Activated CD8-positive, alpha-beta memory T cell treated with anti-CD3 and anti-CD28 coated beads, Interleukin-2, amount 50 U/mL, for 24 hours (primary cell): Measurements from ENCODE around the gene CFAP73.
"Not testable (repeated sequence)": the region's sequence is repeated elsewhere in the genome, so short reads cannot be mapped to it uniquely, and the experiment has no call there.

Experiments
- DNase-seq: peaks from one replicate; pipeline ENCODE4 v3.0.0-alpha.2; 2020; ENCODE audit errors: extremely low read depth

Gene CFAP73

DNA sequence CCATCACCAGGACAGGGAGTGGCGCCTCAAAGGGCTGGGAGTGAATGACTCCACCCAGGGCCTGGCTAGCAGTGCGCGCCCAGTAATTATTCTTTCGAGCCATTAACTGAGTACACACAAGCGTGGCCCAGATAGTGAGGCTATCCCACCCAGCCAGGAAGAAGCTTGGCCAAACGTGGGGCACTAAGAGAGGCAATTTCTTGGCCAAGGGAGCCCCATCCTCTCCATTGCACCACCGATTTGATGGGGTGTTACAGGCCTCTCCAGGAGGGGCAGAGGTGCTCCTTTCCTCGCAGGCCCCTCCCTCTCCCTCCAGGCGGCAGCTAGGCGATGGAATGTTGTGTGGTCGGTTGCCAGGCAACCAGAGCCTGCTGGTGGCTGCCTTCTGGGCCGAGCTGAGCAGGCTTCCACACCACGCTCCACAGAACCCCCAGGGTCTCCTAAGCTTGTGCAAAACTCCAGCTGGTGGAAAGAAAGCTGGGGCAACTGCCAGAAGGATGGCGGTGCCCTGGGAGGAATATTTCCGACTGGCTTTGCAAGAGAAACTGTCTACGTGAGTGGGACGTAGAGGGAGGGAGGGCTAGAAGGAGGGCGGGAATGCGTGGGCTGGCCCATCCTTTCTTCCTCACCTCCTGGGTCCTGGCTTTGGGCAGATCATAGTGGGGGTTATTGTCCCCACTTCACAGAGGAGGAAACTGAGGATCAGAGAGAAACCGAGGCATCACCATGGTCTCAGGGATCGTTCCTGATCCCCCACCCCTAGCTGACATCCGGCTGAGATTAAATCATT lies at the start of gene CFAP73:
CFAP73 (plus strand) TSS at position 364 of the 790 bp plus-strand sequence; CDS start at position 498, 134 bp downstream.
- DNase-seq, result no peak

DNA sequence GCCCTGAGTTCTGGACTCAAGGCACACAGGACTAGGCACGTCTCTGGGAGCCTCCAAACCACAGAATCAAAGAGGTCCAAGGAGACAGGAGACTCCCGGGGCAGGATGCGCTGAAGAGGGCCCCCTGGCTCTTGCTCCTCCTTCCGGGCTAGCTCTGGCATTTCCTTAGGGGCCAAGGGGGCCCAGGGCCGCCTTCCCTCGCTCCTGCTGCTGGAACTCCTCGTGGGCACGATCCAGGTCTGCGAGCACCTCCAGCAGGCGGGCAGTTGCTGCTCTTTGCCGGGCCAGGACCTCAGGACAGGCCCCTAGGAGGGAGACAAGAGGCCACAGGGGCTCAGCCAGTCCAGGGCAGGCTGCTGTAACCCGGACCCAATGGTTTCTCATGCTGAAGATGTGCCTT lies 49.8 kb upstream of the CFAP73 start:
- no peak for DNase-seq

DNA sequence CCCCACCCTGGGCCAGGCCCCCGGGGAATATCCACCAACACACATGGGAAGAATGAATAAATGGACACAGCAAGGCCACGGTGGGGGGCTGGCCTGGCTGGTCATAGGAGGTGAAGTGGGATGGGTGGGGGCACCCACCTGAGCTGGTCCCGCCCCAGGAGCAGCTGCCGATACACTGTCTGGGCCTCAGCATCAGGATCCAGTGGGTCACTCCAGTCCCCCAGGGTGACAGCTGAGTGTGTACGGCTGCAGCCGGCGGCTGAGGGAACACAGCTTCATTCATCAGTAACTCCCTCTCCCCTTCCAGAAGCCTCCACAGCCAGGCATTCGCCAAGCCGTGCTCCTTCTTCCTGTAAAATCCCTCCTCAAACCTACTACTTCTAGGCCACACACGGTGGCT lies 47.8 kb upstream of the CFAP73 start:
- DNase-seq, result no peak

DNA sequence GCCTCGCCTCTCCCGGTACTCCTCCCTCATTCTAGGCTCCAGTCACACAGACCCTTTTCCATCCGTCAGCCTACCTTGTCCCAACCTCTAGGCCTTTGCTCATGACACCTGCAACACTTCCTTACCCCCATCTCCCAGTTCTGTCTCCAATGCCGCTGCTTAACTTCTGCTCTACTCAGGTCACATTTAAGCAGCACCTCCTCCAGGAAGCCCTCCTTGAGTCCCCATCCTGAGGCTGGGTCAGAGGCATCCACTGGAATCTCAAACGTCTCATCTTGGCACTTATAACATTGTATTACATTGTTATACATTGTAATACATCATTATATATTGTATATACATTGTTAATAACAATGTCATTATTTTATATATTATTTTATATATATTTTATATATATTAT lies 46.7 kb upstream of the CFAP73 start:
- no peak for DNase-seq

DNA sequence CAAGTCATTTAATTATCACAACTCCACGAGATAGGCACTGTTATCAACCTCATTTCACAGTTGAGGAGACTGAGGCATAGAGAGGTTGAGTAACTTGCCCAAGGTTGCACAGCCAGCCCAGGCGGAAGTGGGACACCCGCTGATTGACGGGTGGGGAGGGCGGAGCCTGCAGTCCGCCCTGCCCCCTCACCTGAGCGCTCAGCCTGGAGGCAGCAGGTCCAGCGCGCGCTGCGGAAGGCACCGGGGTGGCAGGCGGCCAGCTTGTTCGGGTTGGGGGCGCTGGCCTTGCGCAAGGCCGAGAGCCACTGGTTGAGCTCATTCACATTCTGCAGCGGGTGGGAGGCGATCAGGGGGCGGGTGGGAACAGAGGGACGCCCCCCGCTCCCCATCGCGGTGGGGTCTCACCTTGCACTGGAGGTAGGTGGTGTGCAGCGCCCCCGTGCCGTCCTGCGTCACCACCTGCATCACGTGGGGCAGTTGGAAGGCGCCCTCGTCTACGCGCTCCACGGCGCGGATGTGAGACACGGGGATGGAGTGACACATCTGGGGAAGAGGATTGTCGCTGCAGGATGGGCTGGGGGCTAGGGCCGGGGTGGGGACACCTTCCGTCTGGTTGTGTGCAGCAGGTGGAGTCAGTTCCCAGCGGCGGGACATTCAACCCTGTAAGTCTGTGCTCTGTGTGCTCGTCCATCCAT lies 45.6 kb upstream of the CFAP73 start:
- no peak for DNase-seq

DNA sequence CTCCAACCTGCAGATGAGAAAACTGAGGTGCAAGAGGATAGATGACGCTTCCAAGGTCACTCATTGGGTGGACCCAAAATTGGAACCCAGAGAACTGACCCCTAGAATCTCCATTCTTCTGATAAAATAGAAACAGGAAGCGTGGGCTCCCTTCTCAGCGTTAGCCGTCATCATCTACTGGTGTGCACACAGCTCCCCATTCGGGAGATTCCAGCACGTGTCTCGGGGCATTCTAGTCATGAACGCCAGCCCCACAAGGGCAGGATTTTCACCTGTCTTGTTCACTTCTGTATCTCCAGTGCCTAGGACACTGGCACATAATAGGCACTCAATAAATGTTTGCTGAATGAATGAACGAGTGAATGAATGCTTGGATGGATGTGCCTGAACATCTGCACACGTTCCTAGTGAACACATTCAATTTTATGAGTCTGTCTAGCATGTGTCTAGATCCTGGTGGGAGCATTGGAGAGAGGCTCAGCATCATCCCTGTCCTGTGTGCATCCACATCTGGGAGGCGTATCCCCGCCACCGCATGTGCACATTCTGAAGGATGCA lies 44.5 kb upstream of the CFAP73 start:
- no peak for DNase-seq

DNA sequence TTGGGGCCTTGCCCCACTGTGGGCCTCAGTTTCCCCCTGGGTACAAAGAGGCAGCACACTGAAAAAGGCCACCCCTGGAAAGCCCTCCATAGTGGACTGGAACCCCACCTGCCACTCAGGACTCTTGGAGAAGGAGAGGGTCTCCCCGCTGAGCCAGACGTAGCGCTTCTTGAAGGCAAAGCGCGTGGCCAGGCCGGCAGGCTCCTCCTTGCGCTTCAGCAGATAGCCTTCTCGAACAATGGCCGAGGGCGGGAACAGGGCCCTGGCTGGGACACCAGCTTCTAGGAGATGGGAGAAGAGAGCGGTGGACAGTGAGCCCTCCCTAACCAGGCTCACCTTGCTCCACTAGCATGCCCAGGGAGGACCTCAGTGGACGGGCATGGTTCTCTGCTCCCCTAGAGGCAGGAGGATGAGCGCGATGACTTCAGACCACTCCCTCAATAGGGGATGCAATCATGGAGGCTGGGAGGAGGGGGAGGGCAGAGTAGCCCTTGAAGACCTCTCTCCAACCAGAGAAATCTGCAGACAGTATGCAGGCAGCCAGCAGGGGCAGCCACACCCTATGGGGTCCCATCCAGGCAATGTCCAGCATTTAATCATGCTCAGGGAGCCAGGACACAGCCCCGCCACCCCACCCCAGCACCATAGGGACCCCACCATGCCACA lies 43.8 kb upstream of the CFAP73 start:
- no peak for DNase-seq

DNA sequence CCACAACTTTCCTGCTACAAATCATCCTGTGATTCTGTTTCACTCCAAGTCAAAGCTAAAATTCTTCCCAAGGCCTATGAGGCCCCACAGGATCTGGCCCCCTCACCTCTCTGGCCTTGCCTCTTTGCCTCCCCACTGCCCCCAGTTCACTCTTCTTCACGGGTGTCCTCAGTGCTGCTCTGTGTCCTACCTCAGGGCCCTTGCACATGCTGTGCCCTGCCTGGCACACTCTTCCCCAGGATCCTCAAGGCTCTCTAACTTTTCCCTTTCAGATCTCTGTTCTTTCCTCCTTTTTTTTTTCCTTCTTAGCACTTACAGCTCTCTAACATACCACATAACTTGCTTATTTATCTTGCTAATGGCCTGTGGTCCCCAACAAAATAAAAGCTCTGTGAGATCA lies 43.2 kb upstream of the CFAP73 start:
- DNase-seq, result no peak

DNA sequence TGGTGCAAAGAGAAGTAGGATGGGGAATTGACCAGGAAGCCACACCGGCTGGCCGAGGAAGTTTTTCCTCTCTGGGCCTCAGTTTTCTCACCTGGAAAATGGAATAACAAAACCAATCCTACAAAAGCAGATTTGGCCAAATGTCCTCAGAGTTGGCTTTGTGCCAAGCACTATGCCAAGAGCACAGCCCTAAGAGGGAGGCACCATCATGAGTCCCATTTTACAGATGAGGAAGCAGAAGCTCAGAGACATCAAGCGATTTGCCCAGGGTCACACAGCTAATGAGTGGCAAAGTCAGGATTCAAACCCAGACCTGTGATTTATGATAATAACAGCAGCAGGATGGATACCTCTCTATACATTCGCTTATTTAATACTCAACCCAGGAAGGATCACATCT lies 41.2 kb upstream of the CFAP73 start:
- no peak for DNase-seq

DNA sequence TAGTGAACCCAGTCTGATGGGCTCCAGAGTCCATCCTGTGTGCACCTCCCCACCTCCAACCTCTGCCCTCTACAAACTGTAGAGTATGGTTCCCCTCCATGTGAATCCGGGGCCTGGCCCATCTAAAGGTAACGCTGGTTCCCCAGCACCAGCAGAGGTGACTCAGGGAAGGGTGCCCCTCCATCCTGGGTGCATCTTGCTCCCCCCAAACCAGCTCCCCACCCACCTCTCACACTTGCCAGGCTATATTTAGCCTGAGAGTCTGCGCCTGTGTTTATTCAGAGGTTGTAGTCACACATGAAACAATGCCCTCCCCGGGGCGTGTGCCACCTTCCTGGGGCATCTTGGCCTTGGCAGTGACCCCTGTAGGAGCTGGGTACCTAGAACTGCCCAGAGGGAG lies 40.2 kb upstream of the CFAP73 start:
- no peak for DNase-seq

DNA sequence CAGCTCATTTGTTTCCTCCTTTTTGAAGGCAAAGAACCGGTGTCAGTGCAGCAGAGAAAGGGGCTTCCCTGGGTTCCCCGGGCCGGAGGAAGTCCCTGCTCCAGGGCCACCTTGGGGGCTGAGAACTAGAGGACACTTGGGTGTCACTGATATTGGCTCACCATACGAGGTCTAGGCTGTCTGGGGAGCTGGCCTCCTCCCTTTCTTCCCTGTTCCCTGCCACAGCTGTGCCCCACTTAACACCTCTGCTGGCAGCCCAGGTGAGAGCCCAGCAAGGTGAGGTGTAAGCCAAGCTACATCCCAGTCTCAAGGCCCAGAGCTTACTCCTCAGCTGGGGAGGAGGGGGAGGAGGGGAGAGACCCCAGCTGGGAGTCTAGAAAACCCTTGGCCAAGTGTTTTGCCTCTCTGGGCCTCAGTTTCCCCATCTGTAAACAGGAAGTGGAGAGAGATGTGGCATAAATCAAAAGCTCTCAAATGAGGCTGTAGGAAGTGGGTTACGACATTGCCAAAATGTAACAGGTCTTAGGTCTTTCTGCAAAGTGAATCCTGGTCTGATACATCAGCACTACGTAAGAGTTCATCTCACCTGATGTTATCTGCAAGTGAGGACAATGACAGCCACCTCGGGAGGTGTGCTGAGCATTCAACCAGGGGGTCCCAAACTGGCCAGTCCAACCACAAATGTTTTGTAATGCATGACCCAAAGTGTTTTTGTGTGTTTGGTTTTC lies 39.5 kb upstream of the CFAP73 start:
- no peak for DNase-seq

DNA sequence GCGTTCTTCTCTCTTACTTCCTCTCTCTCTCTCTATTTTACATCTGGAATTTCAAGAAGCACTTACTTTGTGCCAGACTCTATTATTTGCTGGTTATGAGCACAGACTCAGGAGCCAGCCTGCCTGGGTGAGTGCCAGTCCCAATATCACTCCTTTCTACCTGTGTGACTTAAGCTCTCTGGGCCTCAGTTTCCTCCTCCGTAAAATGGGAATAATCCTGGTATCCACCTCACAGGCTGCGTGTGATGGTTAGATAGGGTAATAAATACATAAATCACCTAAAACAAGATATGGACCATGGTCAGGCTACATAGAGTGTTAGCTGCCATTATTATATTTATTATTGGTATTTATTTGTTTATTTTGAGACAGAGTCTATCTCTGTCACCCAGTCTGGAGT lies 38.3 kb upstream of the CFAP73 start:
- DNase-seq, result no peak

DNA sequence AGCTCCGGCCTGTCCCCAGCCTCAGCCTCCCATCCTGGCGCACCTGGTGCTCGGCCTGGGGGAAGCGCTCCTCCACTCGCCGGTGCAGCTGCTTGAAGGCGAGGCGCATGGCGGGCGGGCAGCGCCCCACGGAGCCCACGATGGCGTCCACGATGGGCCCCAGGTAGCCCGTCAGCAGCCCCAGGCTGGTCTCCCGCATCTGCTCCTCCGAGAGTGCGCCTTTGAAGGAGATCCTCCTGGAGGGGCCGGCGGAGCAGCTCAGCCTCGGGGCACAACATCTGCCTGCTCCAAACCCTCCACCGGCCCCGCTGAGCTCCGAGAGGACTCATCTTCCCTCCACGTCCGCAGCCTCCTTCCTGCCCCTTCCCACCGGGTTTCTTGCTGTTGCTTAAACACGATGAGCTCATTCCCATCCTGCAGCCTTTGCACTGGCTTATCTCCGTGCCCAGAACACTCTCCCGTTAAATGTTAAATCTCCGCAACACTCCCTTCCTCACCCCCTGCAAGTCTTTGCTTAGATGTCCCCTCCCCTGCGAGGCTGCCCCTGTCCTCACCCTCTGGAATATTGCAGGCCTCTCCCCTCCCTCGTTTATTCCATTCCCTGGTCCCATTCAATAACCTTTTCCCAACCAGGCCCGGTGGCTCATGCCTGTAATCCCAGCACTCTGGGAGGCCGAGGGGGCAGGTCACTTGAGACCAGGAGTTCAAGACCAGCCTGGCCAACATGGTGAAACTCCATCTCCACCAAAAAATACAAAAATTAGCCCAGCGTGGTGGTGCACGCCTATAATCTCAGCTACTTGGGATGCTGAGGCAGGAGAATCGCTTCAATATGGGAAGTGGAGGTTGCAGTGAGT lies 37.3 kb upstream of the CFAP73 start:
- DNase-seq, result no peak

DNA sequence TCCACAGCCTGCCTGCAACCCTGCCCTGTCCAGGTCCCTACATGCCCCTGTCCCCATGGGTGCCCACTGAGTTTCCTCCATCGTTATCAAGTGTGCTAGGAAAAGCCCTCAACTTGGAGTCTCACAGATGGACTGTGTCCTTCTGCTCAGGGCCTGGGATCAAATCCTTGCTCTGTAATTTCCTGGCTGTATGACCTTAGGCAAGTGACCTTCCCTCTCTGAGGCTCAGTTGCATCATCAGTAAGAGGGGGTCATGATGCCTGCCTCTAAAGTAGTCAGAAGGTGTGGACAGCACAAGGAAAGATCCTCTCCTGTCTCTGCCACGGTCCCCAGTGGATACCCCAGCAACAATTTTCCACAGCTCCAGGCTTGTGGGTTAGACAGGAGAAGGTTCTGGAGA lies 36.1 kb upstream of the CFAP73 start:
- no peak for DNase-seq

DNA sequence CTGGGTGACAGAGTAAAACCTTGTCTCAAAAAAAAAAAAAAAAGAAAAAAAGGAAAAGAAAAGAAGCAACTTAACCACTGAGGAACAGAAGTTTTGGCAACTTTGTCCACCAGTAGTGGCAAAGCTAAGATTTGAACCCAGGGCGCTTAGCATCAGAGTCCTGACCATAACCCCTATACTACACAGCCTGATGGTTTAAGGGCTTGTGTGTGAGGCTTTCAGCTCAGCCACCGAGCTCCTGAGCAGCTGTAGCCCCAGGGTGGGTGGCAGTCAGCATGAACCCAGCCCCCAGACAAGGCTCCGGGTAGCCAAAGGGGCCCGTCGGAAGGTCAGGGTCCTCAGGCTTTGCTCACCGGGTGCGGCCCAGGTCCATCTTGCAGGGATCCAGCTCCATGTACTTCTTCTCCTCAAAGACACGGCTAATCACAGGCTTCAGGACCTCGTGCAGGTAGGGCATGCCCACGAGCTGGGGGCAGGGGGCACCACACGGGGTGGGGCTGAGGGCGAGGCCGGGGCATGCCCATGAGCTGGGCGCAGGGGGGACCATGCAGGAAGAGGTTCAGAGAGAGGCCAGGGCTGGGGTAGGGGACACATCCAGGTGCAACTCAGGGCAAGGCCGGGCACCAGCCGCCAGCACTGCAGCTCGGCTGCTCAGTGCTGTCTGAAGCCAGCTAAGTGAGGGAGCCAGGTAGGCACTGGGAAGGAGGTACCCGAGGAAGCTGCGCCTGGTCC lies 34.9 kb upstream of the CFAP73 start:
- DNase-seq, result no peak

DNA sequence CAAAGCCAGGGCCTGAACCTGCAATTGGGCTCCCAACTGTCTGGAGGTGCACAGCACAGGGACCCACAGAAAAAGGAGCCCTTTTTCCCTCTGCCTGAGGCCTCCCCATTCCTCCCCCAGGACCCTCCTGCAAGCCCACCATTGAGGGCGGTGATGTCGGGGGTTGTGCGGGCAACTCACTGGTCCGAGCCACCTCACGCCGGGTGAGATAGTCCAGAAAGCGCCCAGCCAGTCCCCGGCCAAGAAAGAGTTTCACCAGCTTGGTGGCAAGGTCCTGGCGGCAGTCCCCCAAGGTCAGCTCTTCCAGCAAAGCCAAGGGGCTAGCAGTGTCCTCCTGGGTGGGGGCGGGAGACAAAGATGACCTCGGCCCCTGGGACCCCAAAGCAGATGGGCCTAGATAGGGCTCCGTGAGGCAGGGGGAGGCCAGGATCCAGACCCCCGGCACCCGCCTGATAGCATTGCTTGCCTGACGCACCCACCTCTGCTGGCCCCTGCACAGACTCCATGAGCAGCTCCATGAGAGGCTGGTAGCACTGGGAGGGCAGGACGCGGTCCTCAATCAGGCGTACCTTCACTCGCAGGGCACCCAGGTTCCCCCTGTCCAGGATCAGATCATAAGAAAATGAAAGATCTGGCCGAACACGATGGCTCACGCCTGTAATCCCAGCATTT lies 33.9 kb upstream of the CFAP73 start:
- no peak for DNase-seq

DNA sequence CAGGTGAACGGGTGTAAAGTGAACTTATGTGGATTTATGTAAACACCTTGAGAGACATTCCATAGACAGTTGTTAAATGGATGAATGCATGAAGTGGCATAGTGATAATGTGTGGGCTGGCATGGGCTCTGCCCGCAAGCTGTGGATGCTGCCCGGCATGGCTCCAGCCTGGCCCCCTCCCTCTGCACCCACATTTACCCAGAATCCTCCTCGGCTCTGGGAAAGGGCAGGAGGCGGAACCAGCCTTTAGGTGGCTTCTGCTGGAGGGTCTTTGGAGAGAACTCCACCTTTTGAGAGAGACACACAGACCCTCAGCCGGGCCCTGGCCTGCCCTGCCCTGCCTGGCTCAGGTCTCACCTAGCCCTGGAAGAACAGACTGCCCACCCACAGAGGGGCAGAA lies 32.6 kb upstream of the CFAP73 start:
- no peak for DNase-seq

DNA sequence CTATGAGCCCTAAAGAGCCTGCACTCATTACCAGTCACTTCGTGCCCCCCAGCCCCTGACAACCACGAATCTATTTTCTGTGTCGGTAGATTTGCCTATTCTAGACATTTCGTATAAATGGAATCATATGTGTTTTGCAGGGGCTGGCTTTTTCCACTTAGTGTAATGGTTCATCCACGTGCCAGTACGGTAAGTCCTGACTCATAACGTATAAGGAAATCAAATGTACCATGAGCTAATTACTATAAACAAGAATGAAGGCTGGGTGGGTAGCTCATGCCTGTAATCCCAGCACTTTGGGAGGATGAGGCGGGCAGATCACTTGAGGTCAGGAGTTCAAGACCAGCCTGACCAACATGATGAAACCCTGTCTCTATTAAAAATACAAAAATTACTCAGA lies 31.8 kb upstream of the CFAP73 start:
- not testable (repeated sequence) for DNase-seq

DNA sequence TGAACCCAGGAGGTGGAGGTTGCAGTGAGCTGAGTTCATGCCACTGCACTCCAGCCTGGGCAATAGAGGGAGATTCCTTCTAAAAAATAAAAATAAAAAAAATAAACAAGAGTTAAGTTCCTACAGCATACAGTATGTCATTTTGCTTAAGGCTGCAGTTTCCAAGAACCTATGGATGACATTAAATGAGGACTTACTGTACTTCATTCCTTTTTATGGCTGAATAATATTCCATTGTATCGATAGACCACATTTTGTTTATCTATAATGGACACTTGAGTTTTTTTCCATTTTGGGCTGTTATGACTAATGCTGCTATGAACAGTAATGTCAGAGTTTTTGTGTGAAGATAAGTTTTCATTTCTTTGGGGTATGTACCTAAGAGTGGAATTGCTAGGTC lies 31.4 kb upstream of the CFAP73 start:
- no peak for DNase-seq
